ENCODE data around the gene PCYT1B.
"Not testable (repeated sequence)": the region's sequence is repeated elsewhere in the genome, so short reads cannot be mapped to it uniquely, and the experiment has no call there.

The PCYT1B gene

GRCh38 chrX:24605941-24606340 lies 41.2 kb downstream of the PCYT1B start:
- H3K4me1 ChIP-seq (ENCODE audit: control extremely low read depth in 1 of 4, control insufficient read depth in 4 of 4, insufficient read depth in 4 of 4, low read length in 3 of 4); H3K27me3 ChIP-seq (replicated peaks in 2 of 5; ENCODE audit: control insufficient read depth in 4 of 5, insufficient read depth in 5 of 5, low read length in 4 of 5); DNase-seq; H3K4me3 ChIP-seq (ENCODE audit: control insufficient read depth in 1 of 7, extremely low read depth in 1 of 7, insufficient read depth in 4 of 7, low read depth in 2 of 7, low read length in 6 of 7); CTCF ChIA-PET; H3K27ac ChIP-seq (ENCODE audit: insufficient read depth in 1 of 2, low read depth in 1 of 2, low read length in 2 of 2, poor library complexity in 1 of 2, severe bottlenecking in 2 of 2); POLR2A ChIA-PET; H3K9me3 ChIP-seq (ENCODE audit: control extremely low read depth in 1 of 5, control insufficient read depth in 4 of 5, insufficient read depth in 2 of 5, low read depth in 1 of 5, low read length in 4 of 5); H3K36me3 ChIP-seq (ENCODE audit: control insufficient read depth in 4 of 4, insufficient read depth in 4 of 4, low read length in 3 of 4): not testable (repeated sequence)
- WGBS (ENCODE audit: insufficient coverage), result 89% methylated on average over 1 of the region's 3 CpGs

- Histone ChIP-seq H3K4me1 (ENCODE audit: control extremely low read depth in 1 of 4, control insufficient read depth in 4 of 4, insufficient read depth in 4 of 4, low read length in 3 of 4) (no peaks in the 10 kb centered on the region), H3K4me3 (ENCODE audit: control insufficient read depth in 1 of 7, extremely low read depth in 1 of 7, insufficient read depth in 4 of 7, low read depth in 2 of 7, low read length in 6 of 7) (no peak overlapping the region), H3K9me3 (ENCODE audit: control extremely low read depth in 1 of 5, control insufficient read depth in 4 of 5, insufficient read depth in 2 of 5, low read depth in 1 of 5, low read length in 4 of 5) (no peaks in the 10 kb centered on the region), H3K27me3 (replicated peaks in 2 of 5; ENCODE audit: control insufficient read depth in 4 of 5, insufficient read depth in 5 of 5, low read length in 4 of 5) (peaks cover 0 to 1% (median 0%) of the 10 kb centered on the region in 5 experiments), H3K36me3 (ENCODE audit: control insufficient read depth in 4 of 4, insufficient read depth in 4 of 4, low read length in 3 of 4) (peaks cover 0 to 2% (median 0%) of the 10 kb centered on the region in 4 experiments), H3K27ac (ENCODE audit: insufficient read depth in 1 of 2, low read depth in 1 of 2, low read length in 2 of 2, poor library complexity in 1 of 2, severe bottlenecking in 2 of 2) (no peak overlapping the region)
- no CpG with 5 or more reads among the region's 1 CpG for WGBS (ENCODE audit: insufficient coverage)
- CTCF ChIA-PET, result interaction anchor here (0.9 kb wide), 1 partner anchor 19 kb away, joined by 3 read pairs; no protein-coding TSS in a partner anchor
- POLR2A ChIA-PET, result no interaction called here
- no peak for DNase-seq
Measured at GRCh38 chrX:24603191-24603590, 44.0 kb downstream of the PCYT1B start.

- Histone ChIP-seq H3K9me3 (ENCODE audit: control extremely low read depth in 1 of 5, control insufficient read depth in 4 of 5, insufficient read depth in 2 of 5, low read depth in 1 of 5, low read length in 4 of 5) (no peaks in the 10 kb centered on the region), H3K27me3 (replicated peaks in 2 of 5; ENCODE audit: control insufficient read depth in 4 of 5, insufficient read depth in 5 of 5, low read length in 4 of 5) (no peaks in the 10 kb centered on the region), H3K36me3 (ENCODE audit: control insufficient read depth in 4 of 4, insufficient read depth in 4 of 4, low read length in 3 of 4) (no peaks in the 10 kb centered on the region), H3K27ac (ENCODE audit: insufficient read depth in 1 of 2, low read depth in 1 of 2, low read length in 2 of 2, poor library complexity in 1 of 2, severe bottlenecking in 2 of 2) (no peak overlapping the region), H3K4me3 (ENCODE audit: control insufficient read depth in 1 of 7, extremely low read depth in 1 of 7, insufficient read depth in 4 of 7, low read depth in 2 of 7, low read length in 6 of 7) (no peak overlapping the region), H3K4me1 (ENCODE audit: control extremely low read depth in 1 of 4, control insufficient read depth in 4 of 4, insufficient read depth in 4 of 4, low read length in 3 of 4) (no peaks in the 10 kb centered on the region)
- CTCF ChIA-PET, result interaction anchor here (0.9 to 1.3 kb wide), 2 partner anchors 9 to 20 kb away, joined by 3 read pairs; no protein-coding TSS in a partner anchor
- POLR2A ChIA-PET, result no interaction called here
- no peak for DNase-seq
- 96% methylated on average over 3 of the region's 4 CpGs for WGBS (ENCODE audit: insufficient coverage)
Measured at GRCh38 chrX:24601858-24602257, 45.3 kb downstream of the PCYT1B start.

GRCh38 chrX:24594501-24594900 lies 52.6 kb downstream of the PCYT1B start:
- POLR2A ChIA-PET, result no interaction called here
- Histone ChIP-seq H3K9me3 (ENCODE audit: control extremely low read depth in 1 of 5, control insufficient read depth in 4 of 5, insufficient read depth in 2 of 5, low read depth in 1 of 5, low read length in 4 of 5) (no peaks in the 10 kb centered on the region), H3K36me3 (ENCODE audit: control insufficient read depth in 4 of 4, insufficient read depth in 4 of 4, low read length in 3 of 4) (no peaks in the 10 kb centered on the region), H3K27ac (ENCODE audit: insufficient read depth in 1 of 2, low read depth in 1 of 2, low read length in 2 of 2, poor library complexity in 1 of 2, severe bottlenecking in 2 of 2) (no peak overlapping the region), H3K27me3 (replicated peaks in 2 of 5; ENCODE audit: control insufficient read depth in 4 of 5, insufficient read depth in 5 of 5, low read length in 4 of 5) (no peaks in the 10 kb centered on the region), H3K4me3 (ENCODE audit: control insufficient read depth in 1 of 7, extremely low read depth in 1 of 7, insufficient read depth in 4 of 7, low read depth in 2 of 7, low read length in 6 of 7) (no peak overlapping the region), H3K4me1 (ENCODE audit: control extremely low read depth in 1 of 4, control insufficient read depth in 4 of 4, insufficient read depth in 4 of 4, low read length in 3 of 4) (no peaks in the 10 kb centered on the region)
- DNase-seq, result no peak
- CTCF ChIA-PET, result no interaction called here
- WGBS (ENCODE audit: insufficient coverage), result 93% methylated on average over 4 of the region's 4 CpGs

GRCh38 chrX:24590111-24590510 lies 57.0 kb downstream of the PCYT1B start:
- Histone ChIP-seq H3K4me3 (ENCODE audit: control insufficient read depth in 1 of 7, extremely low read depth in 1 of 7, insufficient read depth in 4 of 7, low read depth in 2 of 7, low read length in 6 of 7) (no peak overlapping the region), H3K4me1 (ENCODE audit: control extremely low read depth in 1 of 4, control insufficient read depth in 4 of 4, insufficient read depth in 4 of 4, low read length in 3 of 4) (no peaks in the 10 kb centered on the region), H3K27ac (ENCODE audit: insufficient read depth in 1 of 2, low read depth in 1 of 2, low read length in 2 of 2, poor library complexity in 1 of 2, severe bottlenecking in 2 of 2) (no peak overlapping the region), H3K9me3 (ENCODE audit: control extremely low read depth in 1 of 5, control insufficient read depth in 4 of 5, insufficient read depth in 2 of 5, low read depth in 1 of 5, low read length in 4 of 5) (peaks cover 0 to 1% (median 0%) of the 10 kb centered on the region in 5 experiments), H3K36me3 (ENCODE audit: control insufficient read depth in 4 of 4, insufficient read depth in 4 of 4, low read length in 3 of 4) (peaks cover 0 to 15% (median 2%) of the 10 kb centered on the region in 4 experiments), H3K27me3 (replicated peaks in 2 of 5; ENCODE audit: control insufficient read depth in 4 of 5, insufficient read depth in 5 of 5, low read length in 4 of 5) (no peaks in the 10 kb centered on the region)
- ChIA-PET CTCF (no interaction called here), POLR2A (no interaction called here)
- WGBS (ENCODE audit: insufficient coverage), result 91% methylated on average over 4 of the region's 5 CpGs
- no peak for DNase-seq

GRCh38 chrX:24577091-24577490 lies 70.1 kb downstream of the PCYT1B start:
- H3K27me3 ChIP-seq (replicated peaks in 2 of 5; ENCODE audit: control insufficient read depth in 4 of 5, insufficient read depth in 5 of 5, low read length in 4 of 5), result no peaks in the 10 kb centered on the region
- DNase-seq, result no peak
- peaks cover 0 to 10% (median 3%) of the 10 kb centered on the region in 4 experiments for H3K36me3 ChIP-seq (ENCODE audit: control insufficient read depth in 4 of 4, insufficient read depth in 4 of 4, low read length in 3 of 4)
- no peaks in the 10 kb centered on the region for H3K4me1 ChIP-seq (ENCODE audit: control extremely low read depth in 1 of 4, control insufficient read depth in 4 of 4, insufficient read depth in 4 of 4, low read length in 3 of 4)
- no peak overlapping the region for H3K27ac ChIP-seq (ENCODE audit: insufficient read depth in 1 of 2, low read depth in 1 of 2, low read length in 2 of 2, poor library complexity in 1 of 2, severe bottlenecking in 2 of 2)
- no peak overlapping the region for H3K4me3 ChIP-seq (ENCODE audit: control insufficient read depth in 1 of 7, extremely low read depth in 1 of 7, insufficient read depth in 4 of 7, low read depth in 2 of 7, low read length in 6 of 7)
- ChIA-PET CTCF (interaction anchor here (1.5 kb wide), 1 partner anchor 23 kb away, joined by 3 read pairs; no protein-coding TSS in a partner anchor), POLR2A (no interaction called here)
- 85% methylated on average over 8 of the region's 9 CpGs for WGBS (ENCODE audit: insufficient coverage)
- H3K9me3 ChIP-seq (ENCODE audit: control extremely low read depth in 1 of 5, control insufficient read depth in 4 of 5, insufficient read depth in 2 of 5, low read depth in 1 of 5, low read length in 4 of 5), result no peaks in the 10 kb centered on the region

GRCh38 chrX:24575496-24575895 lies 71.7 kb downstream of the PCYT1B start:
- Histone ChIP-seq H3K27me3 (replicated peaks in 2 of 5; ENCODE audit: control insufficient read depth in 4 of 5, insufficient read depth in 5 of 5, low read length in 4 of 5) (no peaks in the 10 kb centered on the region), H3K9me3 (ENCODE audit: control extremely low read depth in 1 of 5, control insufficient read depth in 4 of 5, insufficient read depth in 2 of 5, low read depth in 1 of 5, low read length in 4 of 5) (no peaks in the 10 kb centered on the region), H3K4me3 (ENCODE audit: control insufficient read depth in 1 of 7, extremely low read depth in 1 of 7, insufficient read depth in 4 of 7, low read depth in 2 of 7, low read length in 6 of 7) (no peak overlapping the region), H3K36me3 (ENCODE audit: control insufficient read depth in 4 of 4, insufficient read depth in 4 of 4, low read length in 3 of 4) (peaks cover 0 to 12% (median 3%) of the 10 kb centered on the region in 4 experiments), H3K27ac (ENCODE audit: insufficient read depth in 1 of 2, low read depth in 1 of 2, low read length in 2 of 2, poor library complexity in 1 of 2, severe bottlenecking in 2 of 2) (no peak overlapping the region), H3K4me1 (ENCODE audit: control extremely low read depth in 1 of 4, control insufficient read depth in 4 of 4, insufficient read depth in 4 of 4, low read length in 3 of 4) (no peaks in the 10 kb centered on the region)
- DNase-seq, result no peak
- ChIA-PET CTCF (no interaction called here), POLR2A (no interaction called here)
- no CpG with 5 or more reads among the region's 1 CpG for WGBS (ENCODE audit: insufficient coverage)
